Activated CD4-positive, alpha-beta T cell treated with anti-CD3 and anti-CD28 coated beads, Interleukin-2, Interleukin-4, amounts not matched to agents 100 ng/mL and 50 ng/mL, durations not matched to agents 16 hours and 8 hours (primary cell): ENCODE results near the gene GRK3.

ENCODE experiments used
- DNase-seq: peaks from one replicate; pipeline ENCODE4 v3.0.0-alpha.2; 2020; ENCODE audit warnings: low spot score

GRK3 gene

GRCh38 chr22:25736378-25737011, 172.0 kb downstream of the GRK3 start:
- peak; percentile 93 for DNase-seq

DNA sequence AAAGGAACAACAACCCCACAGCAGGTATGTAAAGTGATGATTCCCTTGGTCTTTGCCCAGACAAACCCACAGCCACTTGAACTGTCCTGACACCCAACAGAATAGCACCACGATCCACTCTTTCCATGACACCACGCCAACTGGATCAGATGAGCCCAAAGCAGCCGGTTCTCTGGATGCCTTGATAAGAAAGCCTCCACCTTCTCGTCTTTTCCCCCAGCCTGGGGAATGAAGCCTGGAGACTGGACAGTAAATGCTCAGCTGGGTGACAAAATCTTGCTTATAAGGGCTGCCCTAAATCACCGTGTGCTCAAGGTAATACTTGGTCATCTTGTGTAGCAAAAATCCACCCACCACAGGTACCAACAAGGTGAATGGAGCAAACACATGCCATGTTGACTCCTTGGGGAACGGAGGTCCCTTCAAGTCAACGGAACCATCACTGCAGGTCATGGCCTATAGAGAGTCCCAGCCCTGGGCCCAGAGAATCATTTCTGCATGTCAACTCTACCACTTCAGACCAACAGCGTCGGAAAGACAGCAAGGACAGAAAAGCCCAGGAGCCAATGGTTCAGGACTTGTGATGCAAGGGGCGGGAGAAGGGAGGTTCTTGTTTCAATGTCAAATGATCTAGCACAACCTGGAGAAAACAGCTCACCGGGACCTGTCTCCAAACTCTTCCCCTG, 175.3 kb downstream of the GRK3 start:
- DNase-seq = no peak

- no peak for DNase-seq
Measured at GRCh38 chr22:25741692-25742626, 177.5 kb downstream of the GRK3 start, which contains the start of gene MYO18B. TSS of gene MYO18B (plus strand) at chr22:25742188. CDS start at chr22:25761093, 18,905 bp downstream.

DNA sequence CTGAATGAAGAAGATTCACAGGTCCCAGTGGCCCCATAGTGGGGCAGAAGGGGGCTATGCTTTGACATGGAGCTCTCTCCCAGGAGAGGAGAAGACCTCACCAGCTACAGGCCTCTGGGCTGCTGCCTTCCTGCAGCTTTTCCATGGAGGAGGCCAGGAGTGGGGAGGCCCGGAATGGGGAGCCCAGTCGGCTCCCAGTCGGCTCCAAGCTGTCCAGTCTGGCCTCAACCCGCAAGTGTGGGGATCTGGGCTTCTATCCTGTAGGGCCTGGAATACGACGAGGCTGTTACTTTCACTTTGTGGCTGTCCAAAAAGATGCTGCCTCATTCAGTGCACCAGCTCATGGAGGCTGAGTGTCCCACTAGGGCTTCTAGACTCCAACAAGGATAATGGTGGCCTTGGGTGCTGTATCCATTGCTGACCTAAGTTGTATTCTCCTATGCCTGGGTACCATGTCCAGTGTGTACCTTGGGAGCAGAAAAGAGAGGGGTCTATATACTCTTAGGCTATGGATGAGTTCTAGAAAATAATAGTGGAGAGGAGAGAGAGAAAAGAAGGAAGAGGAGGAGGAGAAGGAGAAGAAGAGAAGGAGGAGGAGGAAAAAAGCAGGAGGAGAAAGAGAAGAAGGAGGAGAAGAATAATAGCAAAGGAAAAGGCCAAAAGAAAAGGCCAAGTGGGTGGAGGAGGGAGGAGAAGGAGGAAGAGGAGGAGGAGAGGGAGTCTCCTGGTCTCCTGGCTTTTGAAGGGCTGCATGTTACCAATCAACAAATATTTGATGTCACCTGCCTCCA, 178.6 kb downstream of the GRK3 start:
- DNase-seq = no peak

- DNase-seq = no peak
Measured at GRCh38 chr22:25744694-25745093, 180.2 kb downstream of the GRK3 start.

- no peak for DNase-seq
Measured at GRCh38 chr22:25745341-25746011, 181.0 kb downstream of the GRK3 start.

GRCh38 chr22:25746012-25746373, 181.5 kb downstream of the GRK3 start:
- peak; percentile 57 for DNase-seq

DNA sequence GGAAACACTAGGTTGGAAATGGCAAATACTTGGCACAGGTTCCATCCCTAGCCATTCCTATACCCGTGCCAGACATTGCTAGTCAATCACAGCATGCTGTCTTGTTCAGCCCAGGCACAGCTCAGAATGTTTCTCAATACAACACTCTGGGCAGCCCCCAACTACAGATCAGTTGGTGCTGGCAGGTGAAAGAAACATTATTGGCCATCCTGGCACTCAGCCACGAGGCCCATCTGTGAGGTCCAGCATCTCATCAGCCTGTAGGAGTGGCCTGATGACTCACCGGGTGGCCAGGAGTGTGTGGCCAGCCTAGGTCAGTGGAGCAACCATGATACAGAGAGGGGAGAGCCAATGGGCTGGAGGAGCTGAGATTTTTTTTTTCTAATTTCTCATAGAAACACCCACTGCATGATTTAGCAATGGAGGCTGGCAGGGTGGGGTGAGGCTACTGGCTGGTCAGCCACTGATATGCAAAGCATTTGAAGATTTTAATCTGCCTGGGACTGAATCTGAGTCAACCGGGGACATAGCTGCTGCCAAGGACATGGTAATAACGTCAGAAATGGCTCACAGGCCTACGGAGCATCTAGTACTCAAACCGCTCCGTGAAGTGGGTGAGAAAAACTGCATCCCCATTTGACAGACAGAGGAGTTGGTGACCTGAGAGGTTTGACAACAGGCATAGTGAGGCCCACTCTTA, 182.9 kb downstream of the GRK3 start:
- DNase-seq = no peak

- DNase-seq = no peak
Measured at GRCh38 chr22:25748140-25748539, 183.7 kb downstream of the GRK3 start.

DNA sequence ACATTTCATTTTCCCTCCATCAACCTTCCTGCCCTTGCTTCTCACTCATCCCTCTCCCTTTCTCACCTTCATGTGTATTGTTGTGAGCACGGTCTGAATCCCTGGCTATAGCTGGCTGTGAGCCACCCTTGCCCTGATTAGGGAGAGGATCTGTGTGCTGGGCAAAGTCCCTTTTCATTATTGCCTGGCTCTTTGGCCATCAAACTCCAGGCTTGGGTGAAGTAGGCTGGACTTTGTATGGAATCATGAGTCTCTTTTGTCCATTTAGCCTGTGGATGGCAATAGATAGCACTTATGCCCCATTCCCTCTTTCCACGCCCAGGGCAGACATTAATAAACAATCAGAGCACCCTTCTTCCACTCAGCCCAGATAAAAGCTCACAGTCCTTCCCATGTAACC, 184.2 kb downstream of the GRK3 start:
- DNase-seq = no peak

DNA sequence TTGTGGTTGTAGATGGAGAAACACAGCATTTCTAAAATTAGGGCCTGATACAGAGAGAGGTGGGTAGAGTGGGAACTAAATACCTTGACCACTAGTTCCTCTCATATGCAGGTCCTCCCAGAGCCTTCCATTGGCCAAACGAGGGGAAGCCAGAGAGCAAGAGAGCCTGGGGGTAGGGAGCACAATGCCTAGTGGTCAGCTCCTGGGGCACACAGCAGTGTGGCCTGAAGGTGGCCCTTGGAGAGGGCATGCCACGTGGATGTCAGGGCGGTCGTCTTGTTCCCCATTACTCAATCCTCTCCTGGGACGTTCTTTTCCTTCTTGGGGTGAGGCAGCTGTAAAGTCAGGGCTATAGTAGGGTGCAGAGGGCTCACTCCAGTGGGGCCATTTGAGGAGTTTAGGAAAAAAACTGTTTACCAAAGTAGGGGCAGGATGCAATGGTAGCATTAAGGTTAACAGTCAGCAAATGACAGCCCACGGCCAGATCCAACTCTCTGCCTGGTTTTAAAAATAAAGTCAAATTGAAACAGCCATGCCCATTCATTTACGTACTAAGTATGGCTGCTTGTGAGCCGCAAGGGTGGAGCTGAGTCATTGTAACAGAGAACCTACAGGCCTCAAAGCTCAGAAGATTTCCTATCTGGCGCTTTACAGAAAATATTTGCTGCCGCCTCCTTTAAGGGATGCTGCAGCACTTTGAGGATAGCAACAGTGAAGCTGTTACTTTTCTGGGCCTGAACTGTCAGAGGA, 185.1 kb downstream of the GRK3 start:
- peak; percentile 94 for DNase-seq

DNA sequence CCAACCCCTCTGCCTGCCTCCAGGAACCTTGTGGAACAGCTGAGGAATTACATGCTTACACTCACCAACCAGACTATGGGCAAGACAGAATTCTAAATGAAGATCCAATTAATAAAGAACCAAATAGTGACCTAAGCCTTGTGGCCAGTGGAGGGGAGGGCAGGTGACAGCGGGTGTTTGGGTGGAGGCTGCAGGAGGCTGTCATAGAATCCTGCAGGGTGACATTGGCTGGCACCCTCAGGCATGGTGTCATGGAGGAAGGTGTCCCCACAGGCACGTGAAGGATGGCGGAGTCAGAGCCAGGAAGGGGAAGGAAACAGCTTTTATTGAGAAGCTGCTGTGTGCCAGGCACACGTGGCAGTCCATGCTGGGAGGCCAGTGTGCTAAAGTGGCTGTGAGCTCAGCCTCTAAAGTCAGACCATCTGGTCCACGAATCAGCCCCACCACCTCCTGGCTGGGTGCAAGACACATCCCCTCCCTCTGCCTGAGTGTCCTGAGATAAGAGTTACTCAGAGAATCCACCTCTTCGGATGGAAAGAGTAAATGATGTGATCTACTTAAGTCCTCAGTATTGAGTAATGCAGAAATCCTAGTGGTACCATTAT, 186.2 kb downstream of the GRK3 start:
- DNase-seq = no peak

DNA sequence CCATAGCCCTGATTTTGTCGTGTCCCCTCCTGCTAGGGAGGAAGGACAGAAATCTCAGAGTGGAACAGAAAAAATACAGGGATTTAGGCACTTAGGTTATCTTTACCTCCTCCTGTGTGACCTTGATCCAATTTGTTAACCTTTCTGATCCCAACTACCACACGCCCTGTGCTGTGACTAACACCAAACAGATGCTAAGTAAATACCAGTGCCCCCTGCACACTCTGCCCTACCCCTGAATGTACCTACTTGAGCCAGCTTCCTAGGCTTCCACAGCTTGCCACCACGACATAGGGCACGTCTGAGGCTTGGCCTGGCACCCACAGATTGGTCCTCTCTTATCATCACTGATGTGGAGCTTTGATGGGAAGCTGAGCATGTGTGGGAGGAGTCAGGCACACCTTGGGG, 186.7 kb downstream of the GRK3 start:
- DNase-seq = no peak

DNA sequence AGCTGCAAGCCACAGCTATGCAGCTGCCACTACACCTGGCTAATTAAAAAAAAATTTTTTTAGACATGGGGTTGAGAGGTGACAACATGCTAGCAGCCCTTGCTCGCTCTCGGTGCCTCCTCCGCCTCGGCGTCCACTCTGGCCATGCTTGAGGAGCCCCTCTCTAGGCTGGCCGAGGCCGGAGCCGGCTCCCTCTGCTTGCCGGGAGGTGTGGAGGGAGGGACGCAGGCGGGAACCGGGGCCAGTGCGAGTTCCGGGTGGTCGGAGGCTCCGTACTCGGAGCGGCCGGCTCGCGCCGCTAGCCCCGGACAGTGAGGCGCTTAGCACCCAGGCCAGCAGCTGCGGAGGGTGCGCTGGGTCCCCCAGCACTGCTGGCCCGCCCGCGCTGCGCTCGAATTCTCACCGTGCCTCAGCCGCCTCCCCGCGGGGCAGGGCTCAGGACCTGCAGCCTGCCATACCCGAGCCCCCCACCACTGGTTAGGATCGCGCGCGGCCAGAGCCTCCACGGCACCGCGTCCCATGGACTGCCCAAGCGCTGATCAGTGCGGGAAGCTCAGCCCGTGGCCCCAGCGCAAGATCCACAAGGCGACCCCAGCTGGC, 188.2 kb downstream of the GRK3 start:
- DNase-seq = no peak

- DNase-seq = no peak
Measured at GRCh38 chr22:25753252-25753651, 188.8 kb downstream of the GRK3 start.

DNA sequence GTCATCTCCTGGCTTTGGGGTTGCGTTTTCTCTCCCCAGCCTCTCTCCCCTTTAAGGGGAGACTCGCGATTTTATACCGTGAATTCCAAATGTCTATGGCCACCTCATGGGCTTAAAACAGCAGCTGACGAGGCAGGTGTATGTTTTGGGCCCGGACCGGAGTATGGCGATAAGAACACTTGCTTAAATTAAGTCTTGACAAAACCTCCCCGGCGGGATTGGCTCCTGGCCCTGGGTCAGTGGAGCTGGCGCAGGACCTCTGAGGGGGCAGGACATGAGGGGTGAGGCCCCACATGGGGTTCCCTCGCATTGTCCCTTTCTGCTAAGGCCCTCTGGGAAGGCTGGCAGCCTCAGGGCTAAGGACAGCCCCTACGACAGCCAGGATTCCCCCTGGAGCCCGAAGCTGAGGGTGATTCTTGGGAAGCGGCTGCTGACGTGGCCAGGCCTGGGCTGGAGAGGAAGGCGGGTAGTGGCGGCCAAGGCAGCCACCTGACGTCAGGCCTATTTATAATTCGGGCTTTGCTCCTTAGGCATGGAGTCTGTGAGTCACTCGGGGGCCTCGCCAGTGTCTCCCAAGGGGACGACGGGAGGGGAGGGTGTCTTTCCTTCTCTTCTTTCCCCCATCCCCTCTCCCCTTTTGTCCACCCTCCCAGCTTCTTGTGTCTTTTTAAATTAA, 190.2 kb downstream of the GRK3 start:
- DNase-seq = no peak

DNA sequence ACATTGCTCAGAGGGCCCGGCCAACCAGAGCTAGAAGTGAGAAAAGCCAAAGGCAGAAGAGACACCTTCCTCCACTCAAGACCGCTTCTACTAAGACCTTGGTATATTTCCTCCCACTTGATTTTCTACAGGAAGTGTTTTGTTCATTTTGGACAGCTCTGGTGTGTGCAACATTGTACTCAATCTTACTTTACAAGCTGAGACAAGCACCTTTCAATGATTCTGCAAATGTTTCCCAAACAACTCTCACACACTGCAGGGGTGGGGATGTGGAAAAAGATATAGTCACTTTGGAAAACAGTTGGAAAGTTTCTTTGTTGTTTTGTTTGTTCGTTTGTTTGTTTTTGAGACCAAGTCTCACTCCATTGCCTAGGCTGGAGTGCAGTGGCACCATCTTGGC, 193.2 kb downstream of the GRK3 start:
- no peak for DNase-seq

- no peak for DNase-seq
Measured at GRCh38 chr22:25758316-25758715, 193.8 kb downstream of the GRK3 start.

DNA sequence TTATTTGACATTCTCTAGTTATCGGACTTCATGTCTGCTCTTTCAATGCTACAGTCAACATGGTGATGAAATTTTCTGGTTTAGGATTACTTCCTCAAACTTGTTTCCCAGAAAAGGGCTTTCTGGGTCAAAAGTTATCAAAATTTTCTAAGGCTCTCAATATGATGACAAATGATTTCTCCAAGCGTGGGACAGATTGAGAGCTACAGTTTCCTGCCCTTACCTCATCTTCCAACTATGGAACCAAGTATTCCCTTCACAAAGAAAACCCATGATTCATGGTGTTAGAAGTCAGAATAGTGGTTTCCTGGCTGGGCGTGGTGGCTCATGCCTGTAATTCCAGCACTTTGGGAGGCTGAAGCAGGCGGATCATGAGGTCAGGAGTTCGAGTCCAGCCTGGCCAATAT, 195.4 kb downstream of the GRK3 start:
- DNase-seq = no peak
